GM03348 (cell line): ENCODE measurements around the gene NBPF12.
"Not testable (repeated sequence)": the region's sequence is repeated elsewhere in the genome, so short reads cannot be mapped to it uniquely, and the experiment has no call there.

Source experiments
- DNase-seq: peaks from one replicate; pipeline ENCODE4 v3.0.0; 2012; ENCODE audit warnings: low spot score

Gene NBPF12

DNA sequence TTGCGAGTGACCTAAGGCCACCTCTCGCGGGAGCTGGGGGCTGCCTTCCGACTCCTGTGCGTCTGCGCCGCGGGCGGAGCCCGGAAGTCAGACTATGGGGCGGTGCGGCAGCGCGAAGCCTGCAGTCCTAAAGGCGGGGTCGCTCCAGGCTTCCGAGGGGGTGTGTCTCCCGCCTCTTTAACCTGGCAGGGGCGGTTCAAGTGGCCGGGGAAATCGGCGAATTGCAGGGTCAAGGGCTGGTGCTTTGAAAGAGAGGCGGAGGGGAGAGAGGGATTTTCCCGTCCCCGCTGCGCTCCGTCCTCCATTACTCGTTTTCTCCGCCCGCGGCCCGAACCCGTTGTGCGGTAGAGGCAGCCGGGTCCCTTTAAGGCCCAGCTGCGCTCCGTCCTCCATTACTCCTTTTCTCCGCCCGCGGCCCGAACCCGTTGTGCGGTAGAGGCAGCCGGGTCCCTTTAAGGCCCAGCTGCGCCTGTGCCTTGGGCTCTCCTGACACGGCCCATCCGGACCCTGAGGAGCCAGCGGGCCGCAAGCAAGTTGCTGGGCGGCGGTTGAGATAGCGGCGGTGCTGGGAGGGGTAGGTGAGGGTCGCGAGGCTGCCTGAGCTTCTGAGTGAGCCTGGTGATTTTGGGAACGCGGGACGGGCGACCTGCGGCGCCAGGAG is at the start of gene NBPF12:
NBPF12 (plus strand) TSS at position 83 of the 661 bp plus-strand sequence. CDS start 21,820 bp downstream, outside the sequence.
- DNase-seq: peak; percentile 82

- DNase-seq: not testable (repeated sequence)
Observed at GRCh38 chr1:146891355-146891754, 46.8 kb upstream of the NBPF12 start.

DNA sequence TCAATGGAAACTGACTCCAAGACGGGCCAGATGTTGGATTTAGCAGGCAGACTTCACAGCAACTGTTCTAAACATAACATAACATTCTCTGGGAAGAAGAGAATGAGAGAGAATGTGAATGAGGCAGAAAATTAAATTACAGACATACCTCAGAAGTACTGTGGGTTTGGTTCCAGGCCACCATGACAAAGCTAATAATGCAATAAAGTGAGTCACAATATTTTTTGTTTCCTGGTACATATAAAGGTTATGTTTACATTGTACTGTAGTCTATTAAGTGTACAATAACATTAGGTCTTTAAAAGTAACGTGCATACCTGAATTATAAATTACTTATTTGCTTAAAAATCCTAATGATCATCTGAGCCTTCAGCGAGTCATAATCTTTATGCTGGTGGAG is 45.8 kb upstream of the NBPF12 start:
- DNase-seq: not testable (repeated sequence)

- not testable (repeated sequence) for DNase-seq
Observed at GRCh38 chr1:146907565-146908261, 30.4 kb upstream of the NBPF12 start.

DNA sequence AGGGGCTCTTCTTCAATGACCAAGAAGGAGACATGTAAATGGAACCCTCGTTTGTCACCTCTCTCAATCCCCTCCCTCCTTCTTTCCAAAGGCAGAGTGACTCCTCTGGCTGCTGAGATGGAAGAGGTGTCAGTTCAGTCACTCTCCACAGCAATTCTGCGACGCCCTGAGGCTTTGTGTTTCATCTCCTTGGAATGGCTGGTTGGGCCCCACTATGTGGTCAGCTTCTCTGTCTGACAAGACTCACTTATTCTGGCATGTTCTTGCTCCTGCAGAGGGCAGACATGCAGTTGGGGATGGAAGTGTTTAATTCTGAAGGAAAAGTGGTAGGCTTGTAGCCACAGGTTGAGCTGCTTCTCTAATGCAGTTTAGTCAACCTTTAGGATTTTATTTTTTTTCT is 25.1 kb upstream of the NBPF12 start:
- DNase-seq: peak; percentile 22

GRCh38 chr1:146920811-146921210 is 17.3 kb upstream of the NBPF12 start:
- DNase-seq: not testable (repeated sequence)

- not testable (repeated sequence) for DNase-seq
Observed at GRCh38 chr1:146922614-146923013, 15.5 kb upstream of the NBPF12 start.

GRCh38 chr1:146924106-146924505 is 14.0 kb upstream of the NBPF12 start:
- DNase-seq: not testable (repeated sequence)

DNA sequence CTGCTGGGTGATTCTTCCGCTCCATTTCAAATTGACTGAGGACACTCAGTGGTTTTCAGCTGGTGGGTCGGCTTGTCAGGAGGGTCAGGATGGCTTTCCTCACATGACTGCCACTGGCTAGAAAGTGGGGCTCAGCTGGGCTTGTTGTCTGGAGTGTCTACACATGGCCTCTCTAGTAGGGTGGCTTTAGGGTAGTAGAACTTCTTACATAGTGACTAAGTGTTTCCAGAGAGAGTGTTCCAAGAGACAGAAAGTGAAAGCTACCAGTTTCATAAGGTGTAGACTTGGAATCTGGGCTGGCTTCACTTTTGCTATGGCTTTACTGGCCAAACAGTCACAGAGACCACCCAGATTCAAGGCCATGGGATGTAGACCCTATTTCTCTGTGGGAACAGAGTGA is 11.7 kb upstream of the NBPF12 start:
- not testable (repeated sequence) for DNase-seq

GRCh38 chr1:146930225-146930624 is 7.9 kb upstream of the NBPF12 start:
- DNase-seq: not testable (repeated sequence)

DNA sequence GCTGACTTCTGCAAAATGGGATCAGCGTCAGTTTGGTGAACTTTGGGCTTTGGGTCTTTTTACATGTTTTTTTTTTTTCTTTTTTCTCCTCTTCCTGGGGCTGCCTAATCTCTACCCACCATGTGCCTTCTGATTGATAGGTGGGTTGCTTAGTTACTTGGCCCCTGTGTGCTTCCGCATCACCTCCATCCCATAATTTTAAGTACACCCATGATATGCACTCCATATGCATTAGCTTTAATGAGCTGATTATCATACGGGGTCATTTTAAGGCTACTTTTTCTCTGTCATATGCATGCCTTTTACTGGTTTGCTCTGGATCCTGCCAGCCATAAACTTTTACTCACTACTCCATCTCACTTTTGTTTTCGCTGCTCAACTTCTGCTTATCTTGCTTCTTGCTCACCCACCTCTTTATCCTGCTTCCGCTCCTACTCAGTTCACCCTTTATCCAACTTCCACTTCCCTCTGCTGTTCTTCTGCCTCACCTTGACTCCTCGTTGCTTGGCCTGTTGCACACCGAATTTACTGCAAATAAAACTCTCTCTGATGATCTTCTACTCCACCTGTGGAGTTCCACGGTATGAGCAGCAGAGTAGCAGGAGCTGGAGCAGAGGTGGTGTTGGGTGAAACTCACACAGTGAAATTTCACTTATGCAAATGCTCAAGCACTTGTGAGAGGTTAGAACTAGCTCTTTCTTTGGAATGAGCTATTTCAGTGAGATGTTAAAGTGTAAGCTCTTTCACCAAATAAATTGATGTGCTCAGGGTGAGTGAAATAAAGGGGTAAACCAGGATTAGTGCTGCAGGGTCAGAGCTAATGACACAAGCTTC is 3.5 kb upstream of the NBPF12 start:
- not testable (repeated sequence) for DNase-seq

- not testable (repeated sequence) for DNase-seq
Observed at GRCh38 chr1:146937462-146937861, 662 bp upstream of the NBPF12 start.

DNA sequence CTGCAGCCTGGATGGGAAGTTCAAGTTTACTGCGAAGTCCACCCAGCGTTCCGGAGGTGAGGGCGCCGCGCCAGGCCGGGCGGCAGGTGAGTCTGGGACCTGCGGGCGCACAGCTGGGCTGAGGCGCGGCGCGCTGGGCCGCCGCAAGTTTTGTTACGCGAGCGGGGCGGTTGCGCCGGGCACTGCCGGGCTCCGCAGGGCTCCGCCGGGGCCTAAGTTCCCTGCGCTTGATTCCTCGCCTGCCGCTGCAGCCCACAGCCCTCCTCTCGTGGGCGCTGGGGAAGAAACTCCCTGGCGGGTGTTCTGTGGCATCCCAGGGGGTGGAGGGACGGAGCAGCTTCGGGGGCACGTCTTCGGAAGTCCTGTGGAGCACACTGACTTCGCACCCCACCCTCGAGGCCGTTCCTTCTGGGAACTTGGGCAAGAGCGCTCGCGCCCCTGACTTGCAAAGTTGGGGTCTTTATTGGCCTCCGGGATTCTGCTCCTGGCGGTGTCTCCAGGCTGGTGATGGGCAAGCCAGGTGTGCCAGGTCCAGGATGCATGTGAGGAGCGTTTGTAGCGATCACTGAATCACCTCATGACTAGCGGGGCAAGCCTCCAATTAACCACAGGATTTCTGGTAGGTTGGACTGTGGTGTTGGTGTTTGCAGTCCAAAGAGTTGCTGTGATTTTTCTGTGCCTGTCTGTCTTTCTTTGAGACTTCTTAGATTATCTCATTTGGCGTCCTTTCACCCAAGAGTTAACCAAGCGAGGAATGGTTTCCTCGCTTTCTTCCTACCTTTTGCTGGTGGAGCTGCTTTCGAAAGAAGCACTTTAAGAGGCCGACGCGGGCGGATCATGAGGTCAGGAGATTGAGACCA is 1.0 kb downstream of the NBPF12 start:
- DNase-seq: peak; percentile 11

DNA sequence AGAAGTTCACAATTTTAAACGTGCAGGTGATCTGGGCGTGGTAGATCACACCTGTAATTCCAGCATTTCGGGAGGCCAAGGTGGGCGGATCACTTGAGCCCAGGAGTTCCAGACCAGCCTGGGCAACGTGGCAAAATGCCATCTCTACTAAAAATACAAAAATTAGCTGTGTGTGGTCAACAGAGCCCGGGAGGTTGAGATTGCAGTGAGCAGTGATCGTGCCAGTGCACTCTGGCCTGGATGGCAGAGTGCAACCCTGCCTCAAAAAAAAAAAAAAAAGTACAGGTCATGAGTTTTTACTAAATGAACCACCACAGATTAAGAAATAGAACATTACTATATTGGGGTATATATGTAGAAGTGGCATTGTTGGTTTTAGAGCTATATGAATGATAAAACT is 2.2 kb downstream of the NBPF12 start:
- not testable (repeated sequence) for DNase-seq

DNA sequence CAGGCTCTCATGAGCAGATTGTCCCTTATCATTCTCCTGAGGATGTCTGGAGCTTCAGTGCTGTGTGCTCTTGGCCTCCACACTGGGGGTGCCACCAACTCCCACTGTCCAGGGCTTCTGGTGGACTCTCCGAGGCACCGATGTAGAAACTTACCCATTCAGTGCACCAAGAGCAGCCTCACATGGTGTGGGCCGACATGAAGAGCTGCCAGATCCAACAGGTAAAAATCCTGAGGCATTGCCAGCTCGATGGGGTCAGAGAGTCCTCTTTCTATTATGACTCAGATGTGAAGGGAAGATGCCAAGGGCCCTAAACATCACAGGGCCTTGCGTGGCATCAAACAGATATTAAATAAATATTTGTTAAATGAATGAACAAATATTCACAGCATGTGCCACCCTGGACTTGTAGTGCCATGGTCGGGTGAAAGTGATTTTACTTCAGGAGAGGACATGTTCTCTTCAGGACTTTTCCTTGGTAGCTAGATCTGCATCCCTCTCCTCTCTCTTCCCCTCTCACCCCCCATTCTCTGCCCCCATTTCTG is 5.3 kb downstream of the NBPF12 start:
- DNase-seq: not testable (repeated sequence)

DNA sequence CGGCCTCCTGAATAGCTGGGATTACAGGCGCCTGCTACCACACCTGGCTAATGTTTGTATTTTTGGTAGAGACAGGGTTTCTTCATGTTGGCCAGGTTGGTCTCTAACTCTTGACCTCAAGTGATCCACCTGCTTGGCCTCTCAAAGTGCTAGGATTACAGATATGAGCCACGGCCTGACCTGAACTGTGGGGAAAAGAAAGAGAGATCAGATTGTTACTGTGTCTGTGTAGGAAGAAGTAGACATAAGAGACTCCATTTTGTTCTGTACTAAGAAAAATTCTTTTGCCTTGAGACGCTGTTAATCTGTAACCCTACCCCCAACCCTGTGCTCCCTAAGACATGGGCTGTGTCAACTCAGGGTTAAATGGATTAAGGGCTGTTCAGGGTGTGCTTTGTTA is 10.0 kb downstream of the NBPF12 start:
- DNase-seq: not testable (repeated sequence)

DNA sequence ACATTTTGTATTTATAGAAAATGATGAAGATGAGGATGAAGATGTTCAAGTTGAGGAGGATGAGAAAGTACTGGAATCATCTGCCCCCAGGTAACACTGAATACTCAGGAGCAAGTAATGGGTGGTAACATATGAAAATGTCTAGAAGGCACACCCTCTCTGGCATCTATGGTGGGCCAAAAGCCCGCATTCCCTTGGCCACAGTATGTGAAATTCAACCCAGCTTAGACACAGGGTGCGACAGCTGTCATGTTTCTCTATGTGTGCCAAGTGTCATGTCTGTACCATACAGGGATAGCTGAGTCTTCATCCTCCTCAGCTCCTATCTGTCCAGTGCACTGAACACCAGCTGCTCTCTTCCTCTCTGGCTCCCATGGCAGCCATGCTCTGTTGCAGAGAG is 26.2 kb downstream of the NBPF12 start:
- not testable (repeated sequence) for DNase-seq

DNA sequence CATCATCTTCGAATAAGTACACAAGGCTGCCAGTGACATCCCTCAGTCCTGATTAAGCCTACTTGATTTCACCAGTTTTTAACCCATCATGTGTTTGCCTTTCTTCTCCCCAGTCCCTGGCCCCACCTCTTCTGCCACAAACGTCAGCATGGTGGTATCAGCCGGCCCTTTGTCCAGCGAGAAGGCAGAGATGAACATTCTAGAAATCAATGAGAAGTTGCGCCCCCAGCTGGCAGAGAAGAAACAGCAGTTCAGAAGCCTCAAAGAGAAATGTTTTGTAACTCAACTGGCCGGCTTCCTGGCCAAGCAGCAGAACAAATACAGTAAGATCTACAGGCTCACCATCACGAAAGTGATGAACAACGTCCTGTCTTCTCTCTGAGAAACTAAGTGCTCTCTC is 28.2 kb downstream of the NBPF12 start:
- not testable (repeated sequence) for DNase-seq

DNA sequence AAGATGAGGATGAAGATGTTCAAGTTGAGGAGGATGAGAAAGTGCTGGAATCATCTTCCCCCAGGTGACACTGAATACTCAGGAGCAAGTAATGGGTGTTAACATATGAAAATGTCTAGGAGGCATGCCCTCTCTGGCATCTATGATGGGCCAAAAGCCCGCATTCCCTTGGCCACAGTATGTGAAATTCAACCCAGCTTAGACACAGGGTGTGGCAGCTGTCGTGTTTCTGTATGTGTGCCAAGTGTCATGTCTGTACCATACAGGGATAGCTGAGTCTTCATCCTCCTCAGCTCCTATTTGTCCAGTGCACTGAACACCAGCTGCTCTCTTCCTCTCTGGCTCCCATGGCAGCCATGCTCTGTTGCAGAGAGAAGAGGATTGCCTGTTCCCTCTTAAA is 32.5 kb downstream of the NBPF12 start:
- not testable (repeated sequence) for DNase-seq

DNA sequence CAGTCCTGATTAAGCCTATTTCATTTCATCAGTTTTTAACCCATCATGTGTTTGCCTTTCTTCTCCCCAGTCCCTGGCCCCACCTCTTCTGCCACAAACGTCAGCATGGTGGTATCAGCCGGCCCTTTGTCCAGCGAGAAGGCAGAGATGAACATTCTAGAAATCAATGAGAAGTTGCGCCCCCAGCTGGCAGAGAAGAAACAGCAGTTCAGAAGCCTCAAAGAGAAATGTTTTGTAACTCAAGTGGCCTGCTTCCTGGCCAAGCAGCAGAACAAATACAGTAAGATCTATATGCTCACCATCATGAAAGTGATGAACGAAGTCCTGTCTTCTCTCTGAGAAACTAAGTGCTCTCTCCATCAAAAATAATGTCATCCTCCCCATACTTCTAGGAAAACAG is 34.6 kb downstream of the NBPF12 start:
- not testable (repeated sequence) for DNase-seq

DNA sequence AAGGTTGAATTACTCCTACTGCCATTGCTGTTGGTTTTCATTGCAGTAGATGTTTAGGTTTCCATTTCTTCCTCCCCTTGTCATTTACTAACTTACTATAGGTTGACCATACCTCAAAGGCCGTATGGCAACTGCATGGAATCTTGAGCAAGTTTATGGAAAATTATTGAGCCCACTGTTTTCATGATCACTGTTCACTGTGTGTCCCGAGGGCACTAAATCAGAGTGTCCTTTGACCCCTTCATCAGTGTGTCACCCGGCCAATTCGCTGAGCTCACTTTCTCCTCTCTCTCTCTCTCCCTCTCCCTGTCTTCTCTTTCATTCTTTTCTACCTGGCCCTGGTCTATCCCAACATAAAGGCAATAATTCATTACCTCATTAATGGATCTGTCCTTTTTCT is 47.7 kb downstream of the NBPF12 start:
- DNase-seq: not testable (repeated sequence)
